NCI-H446 treated with DMSO at 0.1 percent for 48 hours (cell line): ENCODE measurements around the gene REG1B.

Experiments
- DNase-seq: peaks from one replicate; lab custom pipeline; 2025; lab: John Stamatoyannopoulos, UW

Gene REG1B

GRCh38 chr2:79087785-79088364 is at the start of gene REG1B:
Gene REG1B (minus strand): TSS chr2:79087993. CDS start chr2:79087612, 381 bp downstream.
- no peak for DNase-seq

GRCh38 chr2:79131687-79132086 is 43.9 kb upstream of the REG1B start:
- no peak for DNase-seq

- no peak for DNase-seq
These were observed 42.0 kb upstream of the REG1B start for GRCh38 chr2:79129804-79130203.

GRCh38 chr2:79129260-79129659 is 41.5 kb upstream of the REG1B start:
- no peak for DNase-seq

- no peak for DNase-seq
These were observed 40.6 kb upstream of the REG1B start for GRCh38 chr2:79128406-79128805.

- DNase-seq, result no peak
These were observed 37.9 kb upstream of the REG1B start for GRCh38 chr2:79125721-79125985.

GRCh38 chr2:79124907-79125720 is 37.3 kb upstream of the REG1B start:
- no peak for DNase-seq

- DNase-seq, result no peak
These were observed 34.9 kb upstream of the REG1B start for GRCh38 chr2:79122676-79123075.

GRCh38 chr2:79120194-79120713 is 32.5 kb upstream of the REG1B start, which contains the start of gene REG1A:
Gene REG1A (plus strand): TSS chr2:79120488. CDS start chr2:79120862, 374 bp downstream.
- DNase-seq, result no peak

- DNase-seq, result no peak
These were observed 29.5 kb upstream of the REG1B start for GRCh38 chr2:79116997-79117928.

GRCh38 chr2:79114797-79115494 is 27.2 kb upstream of the REG1B start:
- no peak for DNase-seq

GRCh38 chr2:79112269-79112668 is 24.5 kb upstream of the REG1B start:
- DNase-seq, result no peak

GRCh38 chr2:79105259-79105658 is 17.5 kb upstream of the REG1B start:
- no peak for DNase-seq

GRCh38 chr2:79103214-79103613 is 15.4 kb upstream of the REG1B start:
- DNase-seq, result no peak

- no peak for DNase-seq
These were observed 13.2 kb upstream of the REG1B start for GRCh38 chr2:79101024-79101423.

- DNase-seq, result no peak
These were observed 12.5 kb upstream of the REG1B start for GRCh38 chr2:79100285-79100684.

GRCh38 chr2:79099140-79099686 is 11.4 kb upstream of the REG1B start:
- DNase-seq, result no peak

- DNase-seq, result no peak
These were observed 10.1 kb upstream of the REG1B start for GRCh38 chr2:79097843-79098242.

GRCh38 chr2:79090693-79091092 is 2.9 kb upstream of the REG1B start:
- DNase-seq, result no peak

GRCh38 chr2:79086255-79086654 is 1.5 kb downstream of the REG1B start:
- DNase-seq, result no peak

- DNase-seq, result no peak
These were observed 2.4 kb downstream of the REG1B start for GRCh38 chr2:79085382-79085781.
